Panc1 (cell line): ENCODE data around the gene CTDP1. TPM values are rescaled to one million over a fixed set of nuclear protein-coding genes. Genes with fewer than 3 reads are reported as not detected.

Experiments used
- ATAC-seq: fragments of 200-7000 bp; cut with Tn5 transposase; 2 replicates; pipeline ENCODE4 v1.9.1; 2020; ENCODE audit warnings: mild to moderate bottlenecking, moderate library complexity
- BruUV-seq: library from RNA; stranded (reverse); fragments of 400-500 nt; replicated peaks from 2 replicates; lab custom pipeline; 2021; lab: Mats Ljungman, UMichigan
- CTCF ChIA-PET: fragments of 300-600 bp; sonication (Branson Sonifier 250); formaldehyde crosslinking; loops from one replicate; lab custom pipeline; 2022; ENCODE audit warnings: antibody characterized with exemption; lab: Charles Lee
- POLR2A ChIA-PET: fragments of 300-600 bp; sonication (Branson Sonifier 250); formaldehyde crosslinking; loops from one replicate; lab custom pipeline; 2022; ENCODE audit warnings: antibody characterized with exemption; lab: Charles Lee
- DNase-seq: peaks from one replicate; pipeline ENCODE4 v3.0.0-alpha.2; 2010; ENCODE audit warnings: low read depth, low spot score
- H3K27ac ChIP-seq: 2 replicates; pipeline ENCODE4 v1.5.1; 2011; ENCODE audit warnings: mild to moderate bottlenecking, low read length, inconsistent platforms
- H3K27me3 ChIP-seq: fragments of 200-500 bp; sonication (Bioruptor generic); 2 replicates; pipeline ENCODE4 v1.6.0; 2014; ENCODE audit warnings: low read length, inconsistent platforms; ENCODE audit not compliant: control insufficient read depth, insufficient read depth
- H3K36me3 ChIP-seq: fragments of 200-500 bp; sonication (Bioruptor generic); 2 replicates; pipeline ENCODE4 v1.5.1; 2014; ENCODE audit warnings: inconsistent platforms, mild to moderate bottlenecking, low read length, moderate library complexity; ENCODE audit not compliant: control insufficient read depth, insufficient read depth
- H3K4me1 ChIP-seq: 2 replicates; pipeline ENCODE4 v1.5.1; 2011; ENCODE audit warnings: inconsistent platforms, mild to moderate bottlenecking, low read length, moderate library complexity; ENCODE audit not compliant: control insufficient read depth, insufficient read depth
- H3K4me3 ChIP-seq, 2 experiments: 2 replicates each; pipeline ENCODE4 v1.5.1; 2011 to 2012; ENCODE audit warnings: low read depth in 2 of 2, low read length in 2 of 2, mild to moderate bottlenecking in 2 of 2, inconsistent platforms in 1 of 2, moderate library complexity in 1 of 2
- H3K9me3 ChIP-seq: fragments of 200-500 bp; sonication (Bioruptor generic); 2 replicates; pipeline ENCODE4 v1.5.1; 2014; ENCODE audit warnings: low read depth, mild to moderate bottlenecking, inconsistent platforms, low read length, moderate library complexity; ENCODE audit not compliant: control insufficient read depth, insufficient read depth
- POLR2AphosphoS5 ChIP-seq: IDR thresholded peaks from 2 replicates; pipeline ENCODE4 v1.6.1; 2012; ENCODE audit warnings: mild to moderate bottlenecking, low read depth, low read length, moderate library complexity
- SIN3A ChIP-seq: IDR thresholded peaks from 2 replicates; pipeline ENCODE4 v1.6.1; 2012; ENCODE audit warnings: low read depth, mild to moderate bottlenecking, low read length, moderate library complexity, borderline replicate concordance; ENCODE audit not compliant: insufficient read depth
- TCF7L2 ChIP-seq: IDR thresholded peaks from 2 replicates; pipeline ENCODE4 v1.6.1; 2011; ENCODE audit warnings: mild to moderate bottlenecking, low read depth, low read length, inconsistent platforms
- in situ Hi-C: cut with HindIII; loops from 2 replicates; pipeline ENCODE4 v1.10.0; 2016; ENCODE audit warnings: low sequenced_read_pairs, low pct_unique_long_range_greater_than_20kb
- intact Hi-C: fragments of 100-400 bp; cut with micrococcal nuclease; formaldehyde crosslinking; loops from one replicate; pipeline ENCODE4 v1.10.0; 2022; ENCODE audit not compliant: unreplicated experiment
- total RNA-seq: library from RNA; stranded (reverse); gene quantifications from one replicate; pipeline ENCODE4 v1.2.1, GENCODE V29; 2021; ENCODE audit not compliant: unreplicated experiment
- TF ChIP-seq, protein P1 (sequence below): fragments of 450-650 bp; IDR thresholded peaks from 2 replicates; pipeline ENCODE4 v1.5.1; 2017; ENCODE audit warnings: mild to moderate bottlenecking
- TF ChIP-seq, protein P2 (sequence below), 2 experiments: IDR thresholded peaks; 2 replicates each; pipeline ENCODE4 v1.6.1; 2011 to 2012; ENCODE audit warnings: low read depth in 2 of 2, control low read depth in 1 of 2, low read length in 1 of 2, mild to moderate bottlenecking in 1 of 2, moderate library complexity in 1 of 2; ENCODE audit not compliant: insufficient read depth in 1 of 2

Gene CTDP1
- total RNA-seq, 1 experiment from 2014 or later = 52.8 TPM

DNA sequence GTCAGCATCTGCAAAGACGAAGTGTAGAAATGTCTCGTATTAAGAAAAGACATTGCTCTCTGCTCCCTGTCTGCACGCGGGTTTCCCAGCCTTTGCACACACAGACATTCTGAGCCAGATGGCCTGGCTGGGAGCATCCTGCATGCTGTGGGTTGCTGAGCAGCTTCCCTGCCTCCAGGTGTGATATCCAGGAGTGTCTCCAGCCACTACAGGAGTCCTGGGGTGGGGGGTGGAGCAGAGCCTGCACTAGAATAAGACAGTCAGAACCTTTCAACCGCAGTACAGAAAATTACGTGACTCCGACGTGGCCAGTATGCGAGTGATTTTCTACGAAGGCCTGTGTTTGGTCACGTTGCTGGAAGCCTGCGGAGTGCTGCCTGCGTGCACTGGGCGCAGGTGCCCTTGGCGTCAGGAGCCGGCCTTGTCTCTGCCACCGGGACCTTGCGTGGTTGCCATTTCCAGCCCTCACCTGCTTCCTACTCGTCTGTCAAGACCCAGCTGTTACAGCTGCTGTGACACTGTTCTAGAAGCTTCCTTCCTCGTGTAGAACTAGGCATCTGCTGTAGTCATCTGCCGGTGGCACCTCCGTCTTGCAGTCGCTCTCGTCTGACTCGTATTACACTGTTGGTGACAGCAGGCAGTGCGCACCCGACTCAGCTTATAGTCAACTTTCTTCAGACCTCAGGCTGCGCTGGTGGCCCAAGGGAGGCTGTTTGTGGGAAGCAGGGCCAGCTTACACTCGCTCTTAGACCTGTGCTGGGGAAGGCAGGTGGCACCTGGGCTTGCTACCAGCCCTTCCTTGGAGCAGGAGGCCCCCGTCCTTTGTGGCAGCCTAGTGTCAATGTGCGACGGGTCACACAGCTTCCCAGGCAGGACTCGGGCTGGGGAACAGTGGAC, 11.2 kb downstream of the CTDP1 start:
- Histone ChIP-seq H3K9me3 (no peaks in the 10 kb centered on the region), H3K27ac (no peak overlapping the region), H3K4me1 (no peaks in the 10 kb centered on the region), H3K36me3 (no peaks in the 10 kb centered on the region), H3K27me3 (no peaks in the 10 kb centered on the region), H3K4me3 (no peak overlapping the region)
- DNase-seq (no peak), ATAC-seq (peak; percentile 44)
- intact Hi-C loops (no loop called here), in situ Hi-C loops (no loop called here)
- POLR2A ChIA-PET = no interaction called here
- BruUV-seq = no TSS peak
- TF ChIP-seq TCF7L2 (no peak), SIN3A (no peak), POLR2AphosphoS5 (no peak)
- TF ChIP-seq, protein P1, sequence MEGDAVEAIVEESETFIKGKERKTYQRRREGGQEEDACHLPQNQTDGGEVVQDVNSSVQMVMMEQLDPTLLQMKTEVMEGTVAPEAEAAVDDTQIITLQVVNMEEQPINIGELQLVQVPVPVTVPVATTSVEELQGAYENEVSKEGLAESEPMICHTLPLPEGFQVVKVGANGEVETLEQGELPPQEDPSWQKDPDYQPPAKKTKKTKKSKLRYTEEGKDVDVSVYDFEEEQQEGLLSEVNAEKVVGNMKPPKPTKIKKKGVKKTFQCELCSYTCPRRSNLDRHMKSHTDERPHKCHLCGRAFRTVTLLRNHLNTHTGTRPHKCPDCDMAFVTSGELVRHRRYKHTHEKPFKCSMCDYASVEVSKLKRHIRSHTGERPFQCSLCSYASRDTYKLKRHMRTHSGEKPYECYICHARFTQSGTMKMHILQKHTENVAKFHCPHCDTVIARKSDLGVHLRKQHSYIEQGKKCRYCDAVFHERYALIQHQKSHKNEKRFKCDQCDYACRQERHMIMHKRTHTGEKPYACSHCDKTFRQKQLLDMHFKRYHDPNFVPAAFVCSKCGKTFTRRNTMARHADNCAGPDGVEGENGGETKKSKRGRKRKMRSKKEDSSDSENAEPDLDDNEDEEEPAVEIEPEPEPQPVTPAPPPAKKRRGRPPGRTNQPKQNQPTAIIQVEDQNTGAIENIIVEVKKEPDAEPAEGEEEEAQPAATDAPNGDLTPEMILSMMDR = no peak
- TF ChIP-seq, protein P2, sequence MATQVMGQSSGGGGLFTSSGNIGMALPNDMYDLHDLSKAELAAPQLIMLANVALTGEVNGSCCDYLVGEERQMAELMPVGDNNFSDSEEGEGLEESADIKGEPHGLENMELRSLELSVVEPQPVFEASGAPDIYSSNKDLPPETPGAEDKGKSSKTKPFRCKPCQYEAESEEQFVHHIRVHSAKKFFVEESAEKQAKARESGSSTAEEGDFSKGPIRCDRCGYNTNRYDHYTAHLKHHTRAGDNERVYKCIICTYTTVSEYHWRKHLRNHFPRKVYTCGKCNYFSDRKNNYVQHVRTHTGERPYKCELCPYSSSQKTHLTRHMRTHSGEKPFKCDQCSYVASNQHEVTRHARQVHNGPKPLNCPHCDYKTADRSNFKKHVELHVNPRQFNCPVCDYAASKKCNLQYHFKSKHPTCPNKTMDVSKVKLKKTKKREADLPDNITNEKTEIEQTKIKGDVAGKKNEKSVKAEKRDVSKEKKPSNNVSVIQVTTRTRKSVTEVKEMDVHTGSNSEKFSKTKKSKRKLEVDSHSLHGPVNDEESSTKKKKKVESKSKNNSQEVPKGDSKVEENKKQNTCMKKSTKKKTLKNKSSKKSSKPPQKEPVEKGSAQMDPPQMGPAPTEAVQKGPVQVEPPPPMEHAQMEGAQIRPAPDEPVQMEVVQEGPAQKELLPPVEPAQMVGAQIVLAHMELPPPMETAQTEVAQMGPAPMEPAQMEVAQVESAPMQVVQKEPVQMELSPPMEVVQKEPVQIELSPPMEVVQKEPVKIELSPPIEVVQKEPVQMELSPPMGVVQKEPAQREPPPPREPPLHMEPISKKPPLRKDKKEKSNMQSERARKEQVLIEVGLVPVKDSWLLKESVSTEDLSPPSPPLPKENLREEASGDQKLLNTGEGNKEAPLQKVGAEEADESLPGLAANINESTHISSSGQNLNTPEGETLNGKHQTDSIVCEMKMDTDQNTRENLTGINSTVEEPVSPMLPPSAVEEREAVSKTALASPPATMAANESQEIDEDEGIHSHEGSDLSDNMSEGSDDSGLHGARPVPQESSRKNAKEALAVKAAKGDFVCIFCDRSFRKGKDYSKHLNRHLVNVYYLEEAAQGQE (IDR thresholded peaks at IDR 0.05; ENCODE audit: insufficient read depth in 1 of 2, low read depth in 2 of 2, low read length in 1 of 2) = no peak
- CTCF ChIA-PET = no interaction called here

DNA sequence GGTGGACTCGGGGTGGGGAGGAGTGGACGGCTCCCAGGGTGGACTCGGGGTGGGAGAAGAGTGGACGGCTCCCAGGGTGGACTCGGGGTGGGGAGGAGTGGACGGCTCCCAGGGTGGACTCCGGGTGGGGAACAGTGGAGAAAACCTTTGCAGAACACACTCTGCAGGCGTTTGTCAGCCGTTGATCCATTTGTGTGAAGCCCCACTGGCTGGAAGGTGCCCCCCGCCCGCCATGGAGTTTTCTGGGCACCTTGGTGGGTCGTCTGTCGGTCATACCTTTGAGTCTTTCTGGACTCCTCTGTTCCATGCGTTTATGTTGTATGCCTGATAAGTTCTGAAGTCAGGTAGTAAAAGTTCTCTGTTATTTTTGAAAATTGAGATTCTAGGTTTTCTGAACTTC, 12.5 kb downstream of the CTDP1 start:
- CTCF ChIA-PET = no interaction called here
- in situ Hi-C loops = no loop called here
- H3K27me3 ChIP-seq = no peaks in the 10 kb centered on the region
- H3K27ac ChIP-seq = no peak overlapping the region
- no TSS peak for BruUV-seq
- H3K36me3 ChIP-seq = no peaks in the 10 kb centered on the region
- ATAC-seq (no peak), DNase-seq (no peak)
- TF ChIP-seq SIN3A (no peak), TCF7L2 (no peak), POLR2AphosphoS5 (no peak)
- TF ChIP-seq, protein P2 (IDR thresholded peaks at IDR 0.05; ENCODE audit: insufficient read depth in 1 of 2, low read depth in 2 of 2, low read length in 1 of 2) = no peak
- TF ChIP-seq, protein P1 = no peak
- H3K4me1 ChIP-seq = no peaks in the 10 kb centered on the region
- no peak overlapping the region for H3K4me3 ChIP-seq
- POLR2A ChIA-PET = no interaction called here
- intact Hi-C loops = no loop called here
- H3K9me3 ChIP-seq = no peaks in the 10 kb centered on the region
